HCT116 (cell line): ENCODE results near the gene SLC12A7. TPM values are rescaled to one million over a fixed set of nuclear protein-coding genes. Genes with fewer than 3 reads are reported as not detected.

Experiments
- ATAC-seq: fragments of 200-7000 bp; cut with Tn5 transposase; 2 replicates; pipeline ENCODE4 v1.9.1; 2020; ENCODE audit warnings: mild to moderate bottlenecking, moderate library complexity
- BruUV-seq: library from RNA; stranded (reverse); fragments of 400-500 nt; replicated peaks from 2 replicates; lab custom pipeline; 2021; lab: Mats Ljungman, UMichigan
- CTCF ChIA-PET: fragments of 300-600 bp; sonication (Branson Sonifier 250); formaldehyde crosslinking; loops from one replicate; lab custom pipeline; 2021; ENCODE audit warnings: antibody characterized with exemption; lab: Charles Lee
- POLR2A ChIA-PET: fragments of 300-600, 350-600 bp; sonication (Branson Sonifier 250); formaldehyde crosslinking; loops from one replicate; lab custom pipeline; 2021; ENCODE audit warnings: antibody characterized with exemption; lab: Charles Lee
- RAD21 ChIA-PET, 2 experiments: fragments of 300-600 bp; sonication (Branson Sonifier 250); formaldehyde crosslinking; loops; one replicate each; lab custom pipeline; 2023; ENCODE audit warnings: low total read pairs in 2 of 2; ENCODE audit not compliant: uncharacterized antibody in 2 of 2, unreplicated experiment in 2 of 2, low non-redundant PET in 1 of 2; lab: Charles Lee
- DNase-seq: peaks from one replicate; pipeline ENCODE4 v3.0.0-alpha.2; 2010; ENCODE audit warnings: low read depth, low spot score
- H2AFZ ChIP-seq: fragments of 200-600 bp; shearing (Covaris generic), sonication (generic); 2 replicates; pipeline ENCODE4 v1.6.1; 2017; ENCODE audit warnings: low read depth, mixed run types, mixed read lengths, antibody characterized with exemption, low read length; ENCODE audit not compliant: poor library complexity, severe bottlenecking
- H3K27ac ChIP-seq: 2 replicates; pipeline ENCODE4 v1.5.1; 2012; ENCODE audit warnings: low read depth, low read length
- H3K27me3 ChIP-seq: fragments of 200-600 bp; sonication (generic); 2 replicates; pipeline ENCODE4 v1.6.1; 2016; ENCODE audit warnings: mixed run types, low read length, mixed read lengths; ENCODE audit not compliant: insufficient read depth
- H3K36me3 ChIP-seq, 2 experiments: fragments of 200-500 bp in 1 of 2; fragments of 200-600 bp in 1 of 2; sonication (Bioruptor generic) in 1 of 2; sonication (generic) in 1 of 2; 2 replicates each; pipeline versions ENCODE4 v1.5.1 to v1.6.1; 2014 to 2016; ENCODE audit warnings: low read length in 2 of 2, inconsistent platforms in 1 of 2, mixed read lengths in 1 of 2, mixed run types in 1 of 2; ENCODE audit not compliant: insufficient read depth in 2 of 2, control insufficient read depth in 1 of 2
- H3K4me1 ChIP-seq, 2 experiments: fragments of 200-600 bp in 1 of 2; sonication (generic) in 1 of 2; 2 replicates each; pipeline versions ENCODE4 v1.5.1 to v1.6.1; 2012 to 2017; ENCODE audit warnings: low read length in 2 of 2, inconsistent platforms in 1 of 2, mild to moderate bottlenecking in 1 of 2, mixed read lengths in 1 of 2, mixed run types in 1 of 2, moderate library complexity in 1 of 2; ENCODE audit not compliant: insufficient read depth in 2 of 2, control insufficient read depth in 1 of 2
- H3K4me2 ChIP-seq: fragments of 200-600 bp; sonication (generic); 2 replicates; pipeline ENCODE4 v1.6.1; 2017; ENCODE audit warnings: mixed run types, low read length, mixed read lengths
- H3K4me3 ChIP-seq, 2 experiments: fragments of 200-600 bp in 1 of 2; sonication (generic) in 1 of 2; replicated peaks in 1 of 2; 2 replicates each; pipeline ENCODE4 v1.5.1; 2011 to 2016; ENCODE audit warnings: low read length in 2 of 2, control low read depth in 1 of 2, low read depth in 1 of 2, mild to moderate bottlenecking in 1 of 2, mixed read lengths in 1 of 2, mixed run types in 1 of 2
- H3K79me2 ChIP-seq: fragments of 200-600 bp; sonication (generic); 2 replicates; pipeline ENCODE4 v1.6.1; 2017; ENCODE audit warnings: mild to moderate bottlenecking, mixed run types, low read length, moderate library complexity, mixed read lengths; ENCODE audit not compliant: insufficient read depth
- H3K9ac ChIP-seq: fragments of 200-600 bp; sonication (generic); 2 replicates; pipeline ENCODE4 v1.6.1; 2016; ENCODE audit warnings: low read length, mixed read lengths
- H3K9me2 ChIP-seq: fragments of 200-600 bp; sonication (generic), shearing (Covaris generic); 2 replicates; pipeline ENCODE4 v1.6.1; 2017; ENCODE audit warnings: mixed run types, mild to moderate bottlenecking, moderate library complexity; ENCODE audit not compliant: insufficient read depth
- H3K9me3 ChIP-seq, 2 experiments: fragments of 200-500 bp in 1 of 2; fragments of 200-600 bp in 1 of 2; sonication (Bioruptor generic) in 1 of 2; sonication (generic) in 1 of 2; 2 replicates each; pipeline ENCODE4 v1.6.1; 2014 to 2017; ENCODE audit warnings: low read length in 2 of 2, mixed read lengths in 2 of 2, inconsistent platforms in 1 of 2, low read depth in 1 of 2, mild to moderate bottlenecking in 1 of 2, mixed run types in 1 of 2, moderate library complexity in 1 of 2; ENCODE audit not compliant: control insufficient read depth in 1 of 2, insufficient read depth in 1 of 2
- H4K20me1 ChIP-seq: fragments of 200-600 bp; sonication (generic), shearing (Covaris generic); 2 replicates; pipeline ENCODE4 v1.6.1; 2017; ENCODE audit warnings: mixed run types, mild to moderate bottlenecking, moderate library complexity; ENCODE audit not compliant: insufficient read depth
- CBX3 ChIP-seq: IDR thresholded peaks from 2 replicates; pipeline ENCODE4 v1.6.1; 2012; ENCODE audit warnings: low read depth
- CEBPB ChIP-seq: IDR thresholded peaks from 2 replicates; pipeline ENCODE4 v1.6.1; 2012; ENCODE audit warnings: low read depth
- EGR1 ChIP-seq: IDR thresholded peaks from 2 replicates; pipeline ENCODE4 v1.6.1; 2012; ENCODE audit warnings: low read depth
- ELF1 ChIP-seq: IDR thresholded peaks from 2 replicates; pipeline ENCODE4 v1.6.1; 2012; ENCODE audit warnings: low read depth, borderline replicate concordance
- EZH2 ChIP-seq: fragments of 200-600 bp; sonication (generic); IDR thresholded peaks from 2 replicates; pipeline ENCODE4 v1.6.1; 2017; ENCODE audit warnings: antibody characterized with exemption, mixed run types
- FOSL1 ChIP-seq: IDR thresholded peaks from 2 replicates; pipeline ENCODE4 v1.6.1; 2012; ENCODE audit warnings: low read depth
- JUND ChIP-seq: IDR thresholded peaks from 2 replicates; pipeline ENCODE4 v1.6.1; 2012
- POLR2A ChIP-seq: IDR thresholded peaks from 2 replicates; pipeline ENCODE4 v1.7.0; 2011; ENCODE audit warnings: borderline replicate concordance; ENCODE audit not compliant: insufficient read depth, insufficient read length; ENCODE audit errors: extremely low read depth
- RAD21 ChIP-seq: IDR thresholded peaks from 2 replicates; pipeline ENCODE4 v1.6.1; 2012; ENCODE audit warnings: low read depth, mild to moderate bottlenecking
- SP1 ChIP-seq: IDR thresholded peaks from 2 replicates; pipeline ENCODE4 v1.6.1; 2012; ENCODE audit warnings: low read depth
- SRF ChIP-seq: IDR thresholded peaks from 2 replicates; pipeline ENCODE4 v1.6.1; 2012; ENCODE audit warnings: low read depth
- TCF7L2 ChIP-seq: IDR thresholded peaks from 2 replicates; pipeline ENCODE4 v1.7.0; 2011; ENCODE audit warnings: borderline replicate concordance, inconsistent platforms; ENCODE audit not compliant: insufficient read depth, insufficient read length; ENCODE audit errors: extremely low read depth
- YY1 ChIP-seq: IDR thresholded peaks from 2 replicates; pipeline ENCODE4 v1.6.1; 2011; ENCODE audit warnings: low read length, low read depth, moderate library complexity, mild to moderate bottlenecking; ENCODE audit not compliant: insufficient replicate concordance; ENCODE audit errors: extremely low read depth
- ZBTB33 ChIP-seq: IDR thresholded peaks from 2 replicates; pipeline ENCODE4 v1.6.1; 2011; ENCODE audit warnings: mild to moderate bottlenecking, low read length, moderate library complexity; ENCODE audit not compliant: insufficient replicate concordance; ENCODE audit errors: extremely low read depth
- ZNF274 ChIP-seq: fragments of 200-500 bp; sonication (Bioruptor generic); IDR thresholded peaks from 2 replicates; pipeline ENCODE4 v1.6.1; 2014; ENCODE audit warnings: mild to moderate bottlenecking, low read depth, low read length, inconsistent platforms
- intact Hi-C: fragments of 100-400 bp; cut with micrococcal nuclease; formaldehyde crosslinking; loops from 2 replicates; pipeline ENCODE4 v1.10.0; 2022
- total RNA-seq: library from RNA; stranded (reverse); gene quantifications from one replicate; pipeline ENCODE4 v1.2.1, GENCODE V29; 2021; ENCODE audit not compliant: unreplicated experiment
- TF ChIP-seq, protein P1 (sequence below): IDR thresholded peaks from 2 replicates; pipeline ENCODE4 v1.6.1; 2012
- TF ChIP-seq, protein P2 (sequence below): IDR thresholded peaks from 2 replicates; pipeline ENCODE4 v1.6.1; 2012; ENCODE audit warnings: low read depth

The SLC12A7 gene
- total RNA-seq, 1 experiment from 2014 or later: 29.6 TPM

- H3K4me1 ChIP-seq: no peaks in the 10 kb centered on the region
- RAD21 ChIA-PET: no interaction called here
- no peaks in the 10 kb centered on the region for H3K79me2 ChIP-seq
- H3K4me2 ChIP-seq: no peak overlapping the region
- no peak overlapping the region for H3K27ac ChIP-seq
- H3K4me3 ChIP-seq: no peak overlapping the region
- DNase-seq: no peak
- no TSS peak for BruUV-seq
- no peak for ATAC-seq
- no peak overlapping the region for H2AFZ ChIP-seq
- CTCF ChIA-PET: no interaction called here
- intact Hi-C loops: no loop called here
- H3K36me3 ChIP-seq: no peaks in the 10 kb centered on the region; a peak in 2 of 4 replicates
- no peaks in the 10 kb centered on the region for H3K27me3 ChIP-seq
- TF ChIP-seq ZNF274 (no peak), EGR1 (no peak), FOSL1 (no peak), CBX3 (no peak), JUND (no peak), POLR2A (no peak), RAD21 (no peak), CEBPB (no peak), TCF7L2 (no peak), YY1 (no peak), ZBTB33 (no peak), EZH2 (no peak), SP1 (no peak), ELF1 (no peak), SRF (no peak)
- TF ChIP-seq, protein P1, sequence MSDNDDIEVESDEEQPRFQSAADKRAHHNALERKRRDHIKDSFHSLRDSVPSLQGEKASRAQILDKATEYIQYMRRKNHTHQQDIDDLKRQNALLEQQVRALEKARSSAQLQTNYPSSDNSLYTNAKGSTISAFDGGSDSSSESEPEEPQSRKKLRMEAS: no peak
- TF ChIP-seq, protein P2, sequence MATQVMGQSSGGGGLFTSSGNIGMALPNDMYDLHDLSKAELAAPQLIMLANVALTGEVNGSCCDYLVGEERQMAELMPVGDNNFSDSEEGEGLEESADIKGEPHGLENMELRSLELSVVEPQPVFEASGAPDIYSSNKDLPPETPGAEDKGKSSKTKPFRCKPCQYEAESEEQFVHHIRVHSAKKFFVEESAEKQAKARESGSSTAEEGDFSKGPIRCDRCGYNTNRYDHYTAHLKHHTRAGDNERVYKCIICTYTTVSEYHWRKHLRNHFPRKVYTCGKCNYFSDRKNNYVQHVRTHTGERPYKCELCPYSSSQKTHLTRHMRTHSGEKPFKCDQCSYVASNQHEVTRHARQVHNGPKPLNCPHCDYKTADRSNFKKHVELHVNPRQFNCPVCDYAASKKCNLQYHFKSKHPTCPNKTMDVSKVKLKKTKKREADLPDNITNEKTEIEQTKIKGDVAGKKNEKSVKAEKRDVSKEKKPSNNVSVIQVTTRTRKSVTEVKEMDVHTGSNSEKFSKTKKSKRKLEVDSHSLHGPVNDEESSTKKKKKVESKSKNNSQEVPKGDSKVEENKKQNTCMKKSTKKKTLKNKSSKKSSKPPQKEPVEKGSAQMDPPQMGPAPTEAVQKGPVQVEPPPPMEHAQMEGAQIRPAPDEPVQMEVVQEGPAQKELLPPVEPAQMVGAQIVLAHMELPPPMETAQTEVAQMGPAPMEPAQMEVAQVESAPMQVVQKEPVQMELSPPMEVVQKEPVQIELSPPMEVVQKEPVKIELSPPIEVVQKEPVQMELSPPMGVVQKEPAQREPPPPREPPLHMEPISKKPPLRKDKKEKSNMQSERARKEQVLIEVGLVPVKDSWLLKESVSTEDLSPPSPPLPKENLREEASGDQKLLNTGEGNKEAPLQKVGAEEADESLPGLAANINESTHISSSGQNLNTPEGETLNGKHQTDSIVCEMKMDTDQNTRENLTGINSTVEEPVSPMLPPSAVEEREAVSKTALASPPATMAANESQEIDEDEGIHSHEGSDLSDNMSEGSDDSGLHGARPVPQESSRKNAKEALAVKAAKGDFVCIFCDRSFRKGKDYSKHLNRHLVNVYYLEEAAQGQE: no peak
- POLR2A ChIA-PET: no interaction called here
- H3K9ac ChIP-seq: no peak overlapping the region
- H3K9me2 ChIP-seq: no peaks in the 10 kb centered on the region
- no peaks in the 10 kb centered on the region for H4K20me1 ChIP-seq
- no peaks in the 10 kb centered on the region for H3K9me3 ChIP-seq
Observed at GRCh38 chr5:1059884-1060263, 52.0 kb downstream of the SLC12A7 start.
